Activated CD8-positive, alpha-beta memory T cell treated with anti-CD3 and anti-CD28 coated beads for 4 hours (primary cell): ENCODE measurements around the gene EPAS1.

ENCODE experiments used
- DNase-seq, 2 donors: peaks; one replicate each; pipeline ENCODE4 v3.0.0-alpha.2; 2020; ENCODE audit warnings: low read depth in 2 of 2

The EPAS1 gene

GRCh38 chr2:46364797-46365457 is 67.7 kb downstream of the EPAS1 start:
- DNase-seq, result no peak

GRCh38 chr2:46365913-46366667 is 68.9 kb downstream of the EPAS1 start:
- no peak for DNase-seq

GRCh38 chr2:46366668-46367052 is 69.5 kb downstream of the EPAS1 start:
- no peak for DNase-seq

GRCh38 chr2:46367286-46367685 is 70.1 kb downstream of the EPAS1 start:
- no peak for DNase-seq

GRCh38 chr2:46368401-46368800 is 71.2 kb downstream of the EPAS1 start:
- no peak for DNase-seq

- DNase-seq, result peak in 1 of 2 donors; percentile 1
These were observed 72.6 kb downstream of the EPAS1 start for GRCh38 chr2:46369783-46370182.

GRCh38 chr2:46371854-46372253 is 74.6 kb downstream of the EPAS1 start:
- no peak for DNase-seq

- no peak for DNase-seq
These were observed 75.3 kb downstream of the EPAS1 start for GRCh38 chr2:46372475-46372874.

- DNase-seq, result no peak
These were observed 76.0 kb downstream of the EPAS1 start for GRCh38 chr2:46373238-46373637.

- DNase-seq, result no peak
These were observed 78.4 kb downstream of the EPAS1 start for GRCh38 chr2:46375566-46376125.

GRCh38 chr2:46376586-46376985 is 79.4 kb downstream of the EPAS1 start:
- DNase-seq, result no peak

GRCh38 chr2:46377101-46377581 is 79.9 kb downstream of the EPAS1 start:
- no peak for DNase-seq

- no peak for DNase-seq
These were observed 80.7 kb downstream of the EPAS1 start for GRCh38 chr2:46377666-46378560.

- DNase-seq, result no peak
These were observed 81.4 kb downstream of the EPAS1 start for GRCh38 chr2:46378616-46379015.

- no peak for DNase-seq
These were observed 82.2 kb downstream of the EPAS1 start for GRCh38 chr2:46379213-46380037.

- DNase-seq, result no peak
These were observed 83.1 kb downstream of the EPAS1 start for GRCh38 chr2:46380038-46380940.

- no peak for DNase-seq
These were observed 84.1 kb downstream of the EPAS1 start for GRCh38 chr2:46381263-46381849.

- no peak for DNase-seq
These were observed 84.7 kb downstream of the EPAS1 start for GRCh38 chr2:46381871-46382270.

GRCh38 chr2:46382331-46383112 is 85.3 kb downstream of the EPAS1 start:
- no peak for DNase-seq
